GM21526 (cell line): Measurements from ENCODE around the gene TRIM77.
"Not testable (repeated sequence)": the region's sequence is repeated elsewhere in the genome, so short reads cannot be mapped to it uniquely, and the experiment has no call there.

Experiments used
- ATAC-seq: cut with Tn5 transposase; IDR thresholded peaks from one replicate; pipeline ENCODE4 v1.9.1; 2021; ENCODE audit warnings: moderate library complexity; ENCODE audit not compliant: unreplicated experiment, low FRiP score

TRIM77 gene

GRCh38 chr11:89709999-89710398, at the start of gene TRIM77:
TRIM77 (plus strand) TSS chr11:89710299; CDS start chr11:89710299, 0 bp downstream.
- not testable (repeated sequence) for ATAC-seq

GRCh38 chr11:89667001-89667400, 43.1 kb upstream of the TRIM77 start:
- no peak for ATAC-seq

- ATAC-seq, result not testable (repeated sequence)
Measured at GRCh38 chr11:89668158-89668557, 41.9 kb upstream of the TRIM77 start.

GRCh38 chr11:89669586-89669985, 40.5 kb upstream of the TRIM77 start:
- not testable (repeated sequence) for ATAC-seq

GRCh38 chr11:89669993-89670669, 40.0 kb upstream of the TRIM77 start:
- not testable (repeated sequence) for ATAC-seq

GRCh38 chr11:89672547-89672946, 37.6 kb upstream of the TRIM77 start:
- not testable (repeated sequence) for ATAC-seq

- not testable (repeated sequence) for ATAC-seq
Measured at GRCh38 chr11:89673380-89673779, 36.7 kb upstream of the TRIM77 start.

- not testable (repeated sequence) for ATAC-seq
Measured at GRCh38 chr11:89675383-89675782, 34.7 kb upstream of the TRIM77 start.

- not testable (repeated sequence) for ATAC-seq
Measured at GRCh38 chr11:89675948-89676347, 34.2 kb upstream of the TRIM77 start.

GRCh38 chr11:89707080-89707479, 3.0 kb upstream of the TRIM77 start:
- not testable (repeated sequence) for ATAC-seq

GRCh38 chr11:89724866-89725498, 14.9 kb downstream of the TRIM77 start:
- not testable (repeated sequence) for ATAC-seq

- ATAC-seq, result not testable (repeated sequence)
Measured at GRCh38 chr11:89730215-89730614, 20.1 kb downstream of the TRIM77 start.

GRCh38 chr11:89736566-89736965, 26.5 kb downstream of the TRIM77 start:
- ATAC-seq, result no peak

- no peak for ATAC-seq
Measured at GRCh38 chr11:89737116-89737515, 27.0 kb downstream of the TRIM77 start.

- ATAC-seq, result not testable (repeated sequence)
Measured at GRCh38 chr11:89741406-89741805, 31.3 kb downstream of the TRIM77 start.

- not testable (repeated sequence) for ATAC-seq
Measured at GRCh38 chr11:89744158-89744557, 34.1 kb downstream of the TRIM77 start.

- not testable (repeated sequence) for ATAC-seq
Measured at GRCh38 chr11:89750822-89751221, 40.7 kb downstream of the TRIM77 start.
